GM21737 (cell line): ENCODE measurements around the gene PLXNA4.

Experiments
- ATAC-seq: cut with Tn5 transposase; IDR thresholded peaks from one replicate; pipeline ENCODE4 v1.9.1; 2021; ENCODE audit warnings: mild to moderate bottlenecking, moderate library complexity; ENCODE audit not compliant: unreplicated experiment

Gene PLXNA4

DNA sequence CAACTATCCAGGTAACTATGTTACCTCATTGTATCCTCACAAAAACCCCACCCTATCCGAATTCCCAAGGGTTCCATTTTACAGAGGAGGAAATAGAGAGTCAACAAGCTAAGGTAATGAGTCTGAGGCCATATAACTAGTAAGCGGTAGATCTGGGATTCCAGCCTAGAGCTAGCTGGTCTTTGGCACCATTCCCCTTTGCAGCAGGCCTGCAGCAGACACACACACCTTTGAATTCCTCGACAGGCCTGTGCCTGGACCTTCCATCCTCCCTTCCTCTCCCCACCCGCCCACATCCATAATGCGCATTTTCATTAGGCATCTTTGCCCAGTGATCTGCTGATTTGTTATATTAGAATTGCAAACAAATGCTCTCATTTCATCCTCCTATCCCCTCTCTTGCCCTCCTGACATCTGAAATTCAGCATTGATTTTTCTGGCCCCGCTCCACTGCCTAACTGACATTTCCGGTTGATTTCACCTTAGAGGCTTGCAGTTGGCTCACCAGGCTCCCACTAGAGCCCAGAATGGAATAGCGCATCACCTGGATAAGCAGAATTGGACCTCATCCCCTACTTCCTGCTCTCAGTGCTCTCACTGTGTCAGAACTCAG is 129.5 kb downstream of the PLXNA4 start:
- ATAC-seq = no peak

DNA sequence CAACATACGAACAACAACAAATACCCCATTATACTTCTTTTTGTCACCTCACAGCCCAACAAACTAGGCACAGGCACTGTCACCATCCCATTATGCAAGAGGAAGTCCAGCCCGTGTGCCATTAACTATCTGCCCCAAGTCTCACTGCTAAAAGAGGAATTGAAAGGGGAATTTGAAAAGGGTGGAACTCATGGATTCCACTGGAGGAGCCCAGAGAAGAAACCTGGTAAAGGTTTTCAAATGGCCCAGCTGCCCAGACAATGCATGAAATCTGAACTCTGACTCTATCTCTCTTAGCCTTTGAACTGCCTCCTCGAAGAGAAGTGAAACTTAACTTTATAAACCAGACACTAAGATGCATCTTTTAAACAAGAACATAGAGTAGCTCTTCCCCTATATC is 130.0 kb downstream of the PLXNA4 start:
- ATAC-seq = no peak

DNA sequence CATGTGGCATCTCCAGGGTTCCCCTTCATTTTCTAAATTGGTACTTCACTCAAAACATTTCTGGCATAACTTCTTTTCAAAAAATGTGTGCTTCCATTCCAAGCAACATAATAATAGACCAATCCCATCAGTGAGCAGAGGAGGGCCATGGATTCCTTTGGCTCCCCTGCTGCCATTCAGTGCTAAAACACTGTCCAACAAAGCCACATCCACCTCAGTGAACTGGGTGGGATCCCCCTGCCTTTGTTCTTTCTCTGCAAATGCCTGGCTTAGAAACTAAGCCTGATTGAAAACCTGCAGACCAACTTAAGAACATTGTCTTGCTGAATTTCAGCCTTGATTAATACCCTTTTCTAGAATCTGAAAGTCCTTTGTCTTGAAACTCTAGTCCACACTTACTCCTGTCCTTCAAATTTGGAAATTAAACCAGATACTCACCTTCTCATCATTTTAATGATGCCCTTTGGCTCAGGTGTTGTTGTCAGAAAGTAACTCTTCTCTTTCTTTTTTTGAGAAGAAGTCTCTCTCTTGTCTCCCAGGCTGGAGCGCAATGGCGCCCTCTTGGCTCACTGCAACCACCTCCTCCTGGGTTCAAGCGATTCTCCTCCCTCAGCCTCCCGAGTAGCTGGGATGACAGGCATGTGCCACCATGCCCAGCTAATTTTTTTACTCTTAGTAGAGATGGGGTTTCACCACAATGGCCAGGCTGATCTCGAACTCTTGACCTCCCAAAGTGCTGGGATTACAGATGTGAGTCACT is 132.3 kb downstream of the PLXNA4 start:
- ATAC-seq = no peak

DNA sequence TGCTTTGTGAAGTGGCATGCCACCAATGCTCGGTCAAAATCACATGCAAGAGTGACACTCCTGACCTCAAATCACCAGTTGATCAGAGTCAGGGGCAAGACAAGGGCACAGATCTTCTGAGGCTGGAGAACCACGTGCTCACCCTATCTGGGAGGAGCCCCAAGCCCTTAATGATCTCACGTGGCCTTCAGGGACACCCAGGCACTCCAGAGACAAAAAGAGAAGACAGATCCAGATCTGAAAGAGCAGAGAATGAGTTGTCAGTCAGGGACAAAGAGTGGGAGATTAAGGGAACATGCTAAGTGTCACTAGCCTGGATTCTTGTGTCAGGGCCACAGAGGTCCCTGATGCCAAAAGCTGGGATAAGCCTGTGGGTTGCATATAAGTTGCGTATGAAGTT is 134.3 kb downstream of the PLXNA4 start:
- ATAC-seq = no peak

DNA sequence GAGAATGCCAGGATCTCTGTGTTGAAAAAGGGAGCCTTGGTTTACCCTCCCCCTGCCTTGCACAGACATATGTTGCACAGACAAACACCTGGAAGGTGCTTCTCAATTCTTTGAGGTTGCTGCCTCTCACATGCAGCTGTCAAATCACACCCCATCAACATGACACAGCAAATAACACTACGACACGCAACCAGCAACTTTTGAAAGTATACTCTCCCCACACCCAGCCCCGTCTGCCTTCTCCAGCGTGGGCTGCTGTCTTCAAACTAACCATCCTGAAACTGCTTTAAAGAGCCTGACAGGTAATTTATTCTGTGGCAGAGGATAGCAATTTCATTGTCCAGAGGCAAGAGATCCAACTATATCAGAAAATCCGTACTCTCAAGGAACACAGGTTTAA is 136.1 kb downstream of the PLXNA4 start:
- ATAC-seq = no peak

DNA sequence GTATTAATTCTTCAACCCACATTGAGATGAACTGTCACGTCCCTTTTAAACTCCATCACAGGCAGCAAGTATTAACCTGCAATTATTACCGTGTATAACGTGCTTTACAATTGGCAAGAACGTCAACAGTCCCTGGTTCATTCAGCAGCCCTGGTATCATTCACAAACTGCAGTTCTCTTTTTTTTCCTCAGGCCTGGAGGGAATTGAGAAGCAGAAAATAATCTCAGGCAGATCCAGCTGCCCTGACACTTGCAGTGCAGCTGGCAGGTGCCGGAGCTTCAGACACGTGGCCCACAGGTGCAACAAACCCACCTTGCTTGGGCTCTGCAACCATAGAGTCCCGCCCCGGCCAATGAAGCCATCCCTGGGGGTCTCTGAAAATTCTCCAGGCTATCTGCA is 137.3 kb downstream of the PLXNA4 start:
- no peak for ATAC-seq

DNA sequence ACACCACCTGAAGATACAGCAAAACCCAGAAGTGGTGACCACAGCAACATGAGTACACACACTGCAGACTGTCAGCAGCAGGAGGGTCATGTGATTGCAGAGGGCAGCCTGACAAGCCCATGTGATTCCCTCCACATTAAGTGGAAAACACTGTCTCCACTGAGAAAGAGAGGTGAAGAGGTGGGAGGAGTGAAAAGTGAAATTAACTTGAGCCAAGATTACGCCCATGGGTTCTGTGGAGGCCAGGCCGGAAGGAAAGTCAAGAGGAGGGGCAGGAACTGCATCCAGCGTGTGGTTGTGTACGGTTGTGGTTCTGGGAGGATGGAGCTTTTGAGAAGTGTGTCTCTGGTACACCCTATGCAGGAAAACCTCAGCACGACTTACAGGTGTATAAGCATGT is 138.5 kb downstream of the PLXNA4 start:
- ATAC-seq = no peak

DNA sequence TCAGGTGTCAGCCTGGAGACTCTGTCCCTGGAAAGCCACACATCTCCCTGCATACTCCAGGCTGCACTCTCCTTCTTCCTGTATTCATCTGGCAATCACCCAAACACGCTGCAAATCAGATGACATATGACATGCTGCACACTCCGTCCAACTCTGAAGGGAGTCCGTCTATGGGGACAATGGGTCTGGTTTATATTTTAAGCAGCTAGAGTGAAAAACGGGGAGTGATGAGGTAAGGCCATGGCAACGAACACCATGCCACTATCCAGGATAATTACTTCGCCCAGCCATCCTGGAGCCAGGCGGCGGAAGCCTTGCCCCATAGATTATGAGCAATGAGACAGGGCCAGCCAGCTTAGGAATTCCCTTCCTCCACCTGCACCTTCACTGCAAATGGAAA is 140.1 kb downstream of the PLXNA4 start:
- no peak for ATAC-seq

DNA sequence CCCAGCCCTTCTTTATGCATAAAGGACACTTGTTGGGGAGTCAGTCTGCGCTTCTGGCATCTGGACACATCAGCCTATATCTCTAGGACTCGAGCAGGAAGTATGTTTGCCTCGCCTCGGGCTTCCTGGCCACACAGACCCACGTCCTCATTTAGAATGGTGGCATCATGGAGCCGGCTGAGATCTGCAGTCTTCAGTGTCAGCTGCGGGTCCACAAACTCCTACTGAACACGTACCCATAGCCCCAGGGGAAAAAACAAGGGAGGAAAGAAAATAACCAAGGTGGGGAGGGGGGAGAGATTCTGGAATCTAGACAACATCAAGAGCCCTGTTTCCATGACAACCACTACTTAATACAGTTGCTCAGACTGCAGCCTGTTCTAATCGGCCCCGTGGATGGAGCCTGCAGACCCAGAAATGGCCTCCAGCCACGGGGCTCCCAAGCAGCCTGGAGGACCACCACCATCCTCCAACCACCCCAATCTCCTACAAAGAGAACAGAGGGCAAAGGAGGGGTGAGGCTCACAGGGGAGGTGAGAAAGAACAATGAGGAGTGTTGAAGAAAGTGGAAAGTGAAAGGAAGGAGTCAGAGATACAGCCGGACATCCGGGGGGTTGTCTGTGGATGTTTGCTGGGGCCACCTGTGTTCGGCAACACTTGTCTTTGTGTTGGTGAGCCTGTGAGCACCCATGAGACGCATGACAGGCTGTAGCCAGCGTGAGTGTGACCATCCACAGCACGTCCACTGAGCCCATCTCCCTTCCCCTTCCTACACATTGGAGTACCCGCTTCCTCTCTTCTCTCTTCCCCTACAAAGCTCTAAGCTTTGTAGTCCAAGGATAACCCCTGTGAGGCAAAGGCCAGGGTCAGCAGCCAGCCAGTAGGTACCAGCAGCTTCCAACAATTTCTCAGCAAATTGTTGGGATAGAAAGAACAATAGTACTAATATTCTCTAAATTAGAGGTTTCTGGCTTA is 141.0 kb downstream of the PLXNA4 start:
- ATAC-seq = no peak

DNA sequence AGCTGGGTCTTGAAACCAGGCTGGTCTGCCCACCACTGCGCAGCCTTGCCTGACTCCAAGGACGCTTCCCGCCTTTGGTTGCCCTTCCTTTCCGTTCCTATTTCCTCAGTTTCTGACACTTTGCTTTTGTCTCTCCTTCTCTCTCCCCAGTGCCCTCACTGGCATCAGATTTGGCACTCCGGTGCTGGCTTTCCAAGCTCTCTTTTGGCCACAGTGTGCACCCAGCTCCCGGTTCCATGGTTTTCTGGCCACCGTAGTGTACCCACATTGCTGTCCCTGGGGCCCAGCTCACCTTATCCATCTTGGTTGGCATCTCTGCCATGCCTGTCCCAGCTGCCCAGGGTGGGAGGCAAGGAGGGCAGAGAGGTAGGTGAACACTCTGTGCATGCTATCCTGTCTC is 142.2 kb downstream of the PLXNA4 start:
- ATAC-seq = no peak

DNA sequence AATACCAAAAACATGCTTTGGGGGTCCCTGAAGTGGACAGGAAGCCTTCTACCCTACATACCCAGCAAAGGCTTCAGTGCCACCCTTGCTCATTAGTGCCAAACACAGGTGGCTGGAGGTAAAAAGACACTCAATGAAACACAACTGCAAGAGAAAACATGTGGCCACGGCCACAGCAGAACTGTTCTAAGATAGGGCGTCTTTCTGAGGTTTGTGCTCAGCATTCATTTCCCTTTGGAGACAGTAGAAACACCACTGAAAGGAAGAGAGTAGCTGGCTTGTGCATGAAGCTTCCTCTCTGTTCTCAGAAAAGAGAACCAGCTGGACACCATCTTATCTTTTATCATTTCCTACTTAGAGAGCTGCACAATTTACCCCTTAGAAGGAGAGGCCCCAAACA is 143.0 kb downstream of the PLXNA4 start:
- ATAC-seq = no peak

DNA sequence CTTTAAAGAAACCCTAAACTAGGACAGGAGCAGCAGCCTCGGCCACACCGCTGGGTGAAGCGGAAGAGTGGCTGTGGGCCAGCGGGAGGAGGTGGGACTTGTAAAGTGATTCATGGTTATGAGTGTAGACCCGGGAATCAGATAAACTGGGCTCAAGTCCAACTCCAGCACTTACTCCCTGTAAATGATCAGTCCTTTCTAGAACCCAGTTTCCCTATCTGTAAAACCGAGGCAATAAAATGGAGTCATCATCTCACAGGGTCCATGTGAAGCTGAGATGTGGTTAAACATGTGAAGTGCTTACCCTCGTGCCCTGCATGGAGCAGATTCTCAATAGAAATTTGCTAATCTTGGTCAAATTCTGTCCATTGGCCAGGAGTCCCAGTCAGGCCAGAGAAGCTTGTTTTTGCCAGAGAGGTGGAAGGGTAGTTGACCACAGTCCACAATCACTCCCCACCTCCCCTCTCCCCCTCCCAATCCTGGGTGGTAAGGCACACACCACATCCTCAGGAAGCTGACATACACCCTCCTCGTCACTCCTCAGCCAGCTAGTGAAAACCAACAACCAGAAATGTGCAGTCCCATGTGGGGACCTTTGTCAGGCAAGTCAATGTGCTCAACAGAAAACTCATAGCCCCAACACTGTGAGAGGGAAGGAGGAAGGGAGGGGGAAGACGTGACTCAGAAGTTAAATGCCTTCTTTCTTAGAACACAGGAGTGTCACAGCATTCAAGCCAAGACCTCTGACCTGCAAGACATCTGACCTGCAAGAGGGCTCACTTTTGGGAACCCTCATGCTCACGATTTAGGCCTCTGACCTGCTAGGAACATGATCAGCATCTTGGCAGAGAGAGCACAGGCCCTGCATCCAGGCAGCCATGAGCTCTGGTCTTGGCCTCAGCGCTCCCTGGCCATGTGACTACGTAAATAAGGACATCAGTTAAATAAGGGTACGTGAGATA is 145.1 kb downstream of the PLXNA4 start:
- no peak for ATAC-seq

DNA sequence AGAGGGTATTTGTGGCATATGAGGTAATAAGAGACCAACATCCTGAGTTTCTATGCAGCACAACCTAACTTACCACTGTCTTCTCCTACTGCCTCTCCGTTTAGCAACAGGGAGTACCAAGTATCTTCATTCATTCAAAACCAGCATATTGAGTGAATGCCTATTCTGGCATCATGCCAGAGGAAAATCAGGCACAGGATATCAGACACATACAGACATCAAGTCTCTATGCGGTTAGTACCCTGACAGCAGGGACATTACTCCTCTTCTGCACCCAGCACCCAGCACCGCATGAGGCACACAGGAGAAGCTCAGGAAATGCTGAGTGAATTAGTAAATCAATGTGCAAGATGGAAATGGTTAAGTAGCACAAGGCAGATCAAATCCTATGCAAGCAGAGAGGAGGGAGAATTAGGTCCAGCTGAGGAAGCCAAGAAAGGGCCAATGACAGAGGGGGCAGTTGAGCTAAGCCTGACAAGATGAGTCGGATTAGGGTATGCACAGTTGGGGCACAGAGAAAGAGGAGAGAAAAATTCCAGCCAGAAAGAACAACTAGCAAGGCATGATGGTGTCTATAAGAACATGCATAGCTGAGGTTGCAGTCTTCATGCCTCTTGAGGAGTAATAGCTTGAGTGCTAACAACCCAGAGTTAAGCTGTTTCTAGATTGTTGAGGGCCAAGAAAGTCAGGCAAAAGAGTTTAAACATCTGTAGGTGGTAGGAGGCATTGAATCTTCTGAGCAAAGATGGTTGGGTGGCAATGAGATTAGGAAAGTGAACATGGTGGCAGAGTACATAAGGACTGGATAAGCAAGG is 146.0 kb downstream of the PLXNA4 start:
- no peak for ATAC-seq

DNA sequence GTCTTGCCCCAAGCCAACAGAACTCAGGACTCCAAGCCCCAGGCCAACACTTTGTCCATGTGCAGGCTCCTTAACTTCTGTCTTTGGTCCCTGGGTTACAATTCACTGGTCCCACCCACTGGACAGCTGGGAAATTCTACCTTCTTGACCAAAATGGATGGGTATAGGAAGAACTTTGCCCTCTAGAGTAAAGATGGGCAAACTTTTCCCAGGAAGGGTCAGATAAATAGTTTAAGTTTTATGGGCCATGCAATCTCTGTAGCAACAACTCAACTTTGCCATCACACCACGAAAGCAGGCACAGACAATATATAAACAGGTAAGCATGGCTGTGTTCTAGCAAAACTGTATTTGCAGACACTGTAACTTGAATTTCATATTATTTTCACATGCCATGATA is 147.1 kb downstream of the PLXNA4 start:
- no peak for ATAC-seq

DNA sequence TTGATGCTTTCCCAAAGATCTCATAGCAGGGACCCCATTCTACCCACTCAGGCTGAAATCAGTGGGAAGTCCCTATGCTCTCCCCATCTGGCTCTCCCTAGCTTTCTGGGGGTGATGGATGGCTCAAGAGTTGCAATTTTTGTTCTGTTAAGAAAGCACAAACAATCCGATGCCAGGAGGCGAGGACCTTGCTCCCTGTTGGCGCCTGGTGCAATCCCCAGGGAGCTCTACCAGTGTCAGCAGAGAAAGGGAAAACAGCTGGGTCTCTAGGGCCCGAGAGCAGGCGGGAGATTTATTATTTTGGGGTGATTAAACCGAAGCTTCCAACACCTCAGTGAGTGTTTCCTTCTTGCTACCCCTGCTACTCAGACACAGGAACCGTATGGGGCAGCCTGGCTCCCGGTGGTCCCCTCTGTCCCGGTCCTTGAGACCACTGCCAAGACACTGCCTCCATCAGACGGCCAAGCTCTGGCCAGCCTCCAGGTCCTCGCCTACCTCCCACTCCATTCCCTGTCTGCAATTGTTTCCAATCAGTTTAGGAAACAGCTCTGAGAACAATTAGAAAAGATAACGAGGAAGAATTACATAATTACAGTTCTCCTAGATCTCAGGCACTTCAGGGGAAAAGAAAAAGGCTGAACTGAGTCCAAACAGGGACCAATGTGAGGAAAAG is 147.9 kb downstream of the PLXNA4 start:
- ATAC-seq = no peak

DNA sequence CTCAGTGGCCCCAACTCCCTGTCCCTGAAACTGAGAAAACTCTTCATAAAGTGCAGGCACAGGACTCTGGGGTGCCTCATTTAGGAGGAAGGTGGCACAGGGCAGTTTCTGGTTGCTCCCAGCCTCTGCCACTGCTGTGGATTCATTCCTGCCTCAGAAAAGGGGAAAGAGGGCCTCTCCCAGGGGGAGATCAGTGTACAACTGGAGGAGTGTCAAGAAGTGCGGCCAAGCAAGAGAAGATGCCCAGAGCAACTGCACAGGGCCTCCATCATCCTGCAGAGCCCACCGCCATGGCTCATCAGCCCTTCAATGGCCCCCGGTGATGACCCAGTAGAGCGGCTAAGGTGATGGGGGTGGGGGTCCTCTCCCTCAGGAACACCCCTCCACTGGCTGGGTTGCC is 150.3 kb downstream of the PLXNA4 start:
- no peak for ATAC-seq

DNA sequence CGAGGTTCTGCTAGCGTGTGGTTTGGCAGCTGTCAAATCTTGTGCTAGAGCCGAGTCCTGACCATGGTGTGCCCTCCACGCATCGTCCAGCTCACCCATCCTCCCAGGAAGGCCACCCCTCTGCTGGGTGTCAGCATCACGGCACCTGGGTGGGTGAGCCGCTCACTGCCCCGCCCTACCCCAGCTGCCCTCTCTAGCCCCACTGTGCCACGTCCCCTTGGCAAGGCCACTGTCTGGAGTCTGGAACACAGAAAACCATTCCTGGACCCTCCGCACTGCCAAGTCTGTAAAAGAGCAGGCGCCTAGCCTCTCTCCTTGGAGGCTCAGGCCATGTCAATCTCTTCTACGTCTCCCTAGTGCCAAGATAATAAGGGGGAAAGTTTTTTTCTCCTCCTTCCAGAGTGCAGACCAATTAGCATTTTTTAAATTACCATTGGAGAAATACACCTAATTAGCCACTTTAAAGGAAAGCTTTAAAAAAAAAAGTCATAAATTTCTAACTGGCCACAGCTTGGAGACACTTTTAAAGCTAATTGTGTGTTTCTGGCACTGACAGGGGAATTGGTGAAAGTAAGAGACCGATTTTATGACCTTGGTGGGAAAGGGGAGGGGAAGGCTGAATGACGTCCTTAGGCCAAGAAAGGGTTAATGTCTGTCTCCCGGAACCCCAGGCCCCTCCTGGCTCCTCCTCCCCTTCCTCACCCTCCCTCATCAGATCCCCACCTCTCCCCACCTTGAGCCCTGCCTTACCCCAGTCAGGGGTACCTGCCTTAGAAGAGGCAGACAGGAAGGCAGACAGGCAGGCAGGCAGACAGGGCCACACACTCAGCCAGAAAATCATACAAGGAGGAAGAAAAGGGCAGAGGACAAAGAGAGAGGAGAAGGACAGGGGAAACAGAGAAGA is 151.2 kb downstream of the PLXNA4 start:
- no peak for ATAC-seq

DNA sequence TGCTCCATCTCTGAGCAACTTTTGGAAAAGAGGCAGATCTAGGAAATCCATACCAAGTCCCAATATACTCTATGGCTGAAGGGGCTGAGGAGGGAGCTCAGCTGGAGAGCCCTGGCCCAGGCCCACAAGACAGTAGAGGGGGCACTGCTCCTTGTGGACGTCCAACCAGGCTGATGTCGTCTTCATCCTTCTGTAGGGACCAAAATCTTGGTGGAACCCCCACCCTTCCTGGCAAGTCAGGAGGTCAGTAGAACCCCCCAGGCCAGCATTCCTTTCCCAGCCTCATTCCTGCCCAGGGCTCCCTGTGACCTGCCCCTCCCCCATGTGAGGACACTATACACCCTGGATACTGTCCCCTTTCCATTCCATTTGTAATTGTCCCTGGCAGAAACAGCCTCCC is 152.0 kb downstream of the PLXNA4 start:
- no peak for ATAC-seq
